PFSK-1 (cell line): ENCODE data around the gene PCBD1.

Experiments used
- FOXP2 ChIP-seq: optimal IDR thresholded peaks from 2 replicates; pipeline ENCODE3; 2011; ENCODE audit warnings: borderline replicate concordance, control low read depth, inconsistent platforms; ENCODE audit not compliant: insufficient read depth; ENCODE audit errors: extremely low read length, extremely low read depth
- POLR2AphosphoS5 ChIP-seq: IDR thresholded peaks from 2 replicates; pipeline ENCODE4 v1.6.1; 2012; ENCODE audit warnings: low read depth, mild to moderate bottlenecking, control low read depth, low read length, moderate library complexity
- REST ChIP-seq, 2 experiments: IDR thresholded peaks; 2 replicates each; pipeline versions ENCODE4 v1.6.1 to v1.8.0; 2011 to 2012; ENCODE audit warnings: low read depth in 2 of 2, low read length in 2 of 2, control low read depth in 1 of 2, inconsistent platforms in 1 of 2, mild to moderate bottlenecking in 1 of 2, moderate library complexity in 1 of 2; ENCODE audit not compliant: insufficient read depth in 1 of 2
- SIN3A ChIP-seq: IDR thresholded peaks from 2 replicates; pipeline ENCODE4 v1.6.1; 2012; ENCODE audit warnings: mild to moderate bottlenecking, low read length, moderate library complexity, borderline replicate concordance; ENCODE audit not compliant: insufficient read depth
- TAF1 ChIP-seq: IDR thresholded peaks from 2 replicates; pipeline ENCODE4 v1.6.1; 2012; ENCODE audit warnings: low read length, control low read depth, borderline replicate concordance; ENCODE audit not compliant: insufficient read depth

- no peak for TF ChIP-seq POLR2AphosphoS5
- no peak for TF ChIP-seq TAF1
- no peak for TF ChIP-seq REST (IDR thresholded peaks at IDR 0.05; ENCODE audit: insufficient read depth in 1 of 2, low read depth in 2 of 2, low read length in 2 of 2)
- TF ChIP-seq SIN3A, result no peak
- no peak for TF ChIP-seq FOXP2
These were observed 2.6 kb upstream of the PCBD1 start for GRCh38 chr10:70890917-70891431.
